PFSK-1 (cell line): ENCODE measurements around the gene CD48.

ENCODE experiments used
- FOXP2 ChIP-seq: optimal IDR thresholded peaks from 2 replicates; pipeline ENCODE3; 2011; ENCODE audit warnings: borderline replicate concordance, control low read depth, inconsistent platforms; ENCODE audit not compliant: insufficient read depth; ENCODE audit errors: extremely low read length, extremely low read depth
- POLR2AphosphoS5 ChIP-seq: IDR thresholded peaks from 2 replicates; pipeline ENCODE4 v1.6.1; 2012; ENCODE audit warnings: low read depth, mild to moderate bottlenecking, control low read depth, low read length, moderate library complexity
- REST ChIP-seq, 2 experiments: IDR thresholded peaks; 2 replicates each; pipeline versions ENCODE4 v1.6.1 to v1.8.0; 2011 to 2012; ENCODE audit warnings: low read depth in 2 of 2, low read length in 2 of 2, control low read depth in 1 of 2, inconsistent platforms in 1 of 2, mild to moderate bottlenecking in 1 of 2, moderate library complexity in 1 of 2; ENCODE audit not compliant: insufficient read depth in 1 of 2
- SIN3A ChIP-seq: IDR thresholded peaks from 2 replicates; pipeline ENCODE4 v1.6.1; 2012; ENCODE audit warnings: mild to moderate bottlenecking, low read length, moderate library complexity, borderline replicate concordance; ENCODE audit not compliant: insufficient read depth
- TAF1 ChIP-seq: IDR thresholded peaks from 2 replicates; pipeline ENCODE4 v1.6.1; 2012; ENCODE audit warnings: low read length, control low read depth, borderline replicate concordance; ENCODE audit not compliant: insufficient read depth

The CD48 gene

GRCh38 chr1:160723332-160723731 lies 11.7 kb upstream of the CD48 start:
- TF ChIP-seq REST (IDR thresholded peaks at IDR 0.05; ENCODE audit: insufficient read depth in 1 of 2, low read depth in 2 of 2, low read length in 2 of 2) = no peak
- no peak for TF ChIP-seq TAF1
- TF ChIP-seq FOXP2 = no peak
- no peak for TF ChIP-seq POLR2AphosphoS5
- TF ChIP-seq SIN3A = no peak

- TF ChIP-seq SIN3A (no peak), REST (IDR thresholded peaks at IDR 0.05; ENCODE audit: insufficient read depth in 1 of 2, low read depth in 2 of 2, low read length in 2 of 2) (no peak), TAF1 (no peak), POLR2AphosphoS5 (no peak), FOXP2 (no peak)
Measured at GRCh38 chr1:160722726-160723125, 11.1 kb upstream of the CD48 start.

GRCh38 chr1:160721473-160721872 lies 9.9 kb upstream of the CD48 start:
- TF ChIP-seq SIN3A (no peak), TAF1 (no peak), REST (IDR thresholded peaks at IDR 0.05; ENCODE audit: insufficient read depth in 1 of 2, low read depth in 2 of 2, low read length in 2 of 2) (no peak), POLR2AphosphoS5 (no peak), FOXP2 (no peak)

- TF ChIP-seq REST (IDR thresholded peaks at IDR 0.05; ENCODE audit: insufficient read depth in 1 of 2, low read depth in 2 of 2, low read length in 2 of 2) (no peak), SIN3A (no peak), POLR2AphosphoS5 (no peak), TAF1 (no peak), FOXP2 (no peak)
Measured at GRCh38 chr1:160720356-160721085, 8.9 kb upstream of the CD48 start.

GRCh38 chr1:160718210-160718609 lies 6.6 kb upstream of the CD48 start:
- TF ChIP-seq SIN3A (no peak), TAF1 (no peak), REST (IDR thresholded peaks at IDR 0.05; ENCODE audit: insufficient read depth in 1 of 2, low read depth in 2 of 2, low read length in 2 of 2) (no peak), FOXP2 (no peak), POLR2AphosphoS5 (no peak)
